Inflammatory macrophage treated with lipopolysaccharide for 1 hour (primary cell): Measurements from ENCODE around the gene BTBD3.

Source experiments
- DNase-seq, 2 donors: peaks; one replicate each; pipeline ENCODE4 v3.0.0-alpha.2; 2020 to 2022

BTBD3 gene

DNA sequence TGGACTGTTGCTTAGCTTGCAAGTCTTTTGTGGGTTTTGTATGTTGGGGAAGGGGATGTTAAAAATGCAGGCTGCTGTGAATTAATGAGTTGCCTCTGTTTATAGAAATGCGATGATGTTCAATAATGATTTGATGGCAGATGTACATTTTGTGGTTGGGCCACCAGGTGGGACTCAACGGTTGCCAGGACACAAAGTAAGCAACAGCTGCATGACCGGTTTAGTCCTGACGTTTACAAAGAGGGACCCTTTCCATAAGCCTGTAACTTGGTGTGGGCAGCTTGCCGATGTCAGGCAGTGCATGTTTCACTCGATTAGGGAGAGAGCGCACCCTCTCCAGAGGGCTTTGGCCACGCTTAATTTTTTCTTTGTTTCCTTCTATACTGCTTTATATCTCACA, 1.3 kb downstream of the BTBD3 start:
- no peak for DNase-seq

DNA sequence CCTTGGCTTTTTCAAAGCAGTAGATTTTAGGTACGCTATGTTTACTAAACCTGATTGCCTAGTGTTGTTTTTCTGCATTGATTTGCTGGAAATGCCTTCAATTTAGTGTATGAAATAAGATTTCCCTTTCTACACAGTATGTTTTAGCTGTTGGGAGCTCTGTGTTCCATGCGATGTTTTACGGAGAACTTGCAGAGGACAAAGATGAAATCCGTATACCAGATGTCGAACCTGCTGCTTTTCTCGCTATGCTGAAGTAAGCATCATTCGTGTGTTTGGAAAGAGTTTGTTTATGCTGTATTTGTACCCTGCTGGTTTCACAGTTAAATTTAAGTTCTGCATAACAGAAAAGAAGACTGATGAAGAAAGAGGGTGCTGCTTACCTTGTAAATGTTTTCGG, 1.9 kb downstream of the BTBD3 start:
- no peak for DNase-seq

- no peak for DNase-seq
Observed at GRCh38 chr20:11920083-11920482, 2.4 kb downstream of the BTBD3 start.

GRCh38 chr20:11921321-11921720, 3.6 kb downstream of the BTBD3 start:
- DNase-seq, result no peak

GRCh38 chr20:11922561-11922960, 4.9 kb downstream of the BTBD3 start:
- DNase-seq, result no peak

GRCh38 chr20:11924923-11925322, 7.2 kb downstream of the BTBD3 start:
- DNase-seq, result no peak

- no peak for DNase-seq
Observed at GRCh38 chr20:11926292-11926998, 8.8 kb downstream of the BTBD3 start.

DNA sequence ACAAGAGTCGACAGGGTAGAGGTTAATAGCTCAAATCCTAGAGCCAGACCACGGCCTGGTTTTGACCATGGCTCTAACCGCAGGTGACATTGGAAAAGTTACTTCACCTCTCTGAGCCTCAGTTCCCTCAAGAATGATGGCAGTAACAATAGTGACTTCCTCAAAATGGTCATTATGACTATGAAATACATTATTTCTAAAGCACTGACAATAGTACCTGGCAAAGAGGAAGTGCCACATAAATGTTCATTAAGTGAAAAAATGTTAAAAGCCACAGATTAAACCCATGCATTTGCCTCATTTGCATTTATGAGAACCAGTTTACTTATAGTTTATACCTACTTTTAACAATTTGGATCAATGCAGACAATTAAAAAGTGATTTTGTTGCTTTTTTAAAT, 12.3 kb downstream of the BTBD3 start:
- no peak for DNase-seq

- DNase-seq, result no peak
Observed at GRCh38 chr20:11935212-11936154, 17.8 kb downstream of the BTBD3 start.

DNA sequence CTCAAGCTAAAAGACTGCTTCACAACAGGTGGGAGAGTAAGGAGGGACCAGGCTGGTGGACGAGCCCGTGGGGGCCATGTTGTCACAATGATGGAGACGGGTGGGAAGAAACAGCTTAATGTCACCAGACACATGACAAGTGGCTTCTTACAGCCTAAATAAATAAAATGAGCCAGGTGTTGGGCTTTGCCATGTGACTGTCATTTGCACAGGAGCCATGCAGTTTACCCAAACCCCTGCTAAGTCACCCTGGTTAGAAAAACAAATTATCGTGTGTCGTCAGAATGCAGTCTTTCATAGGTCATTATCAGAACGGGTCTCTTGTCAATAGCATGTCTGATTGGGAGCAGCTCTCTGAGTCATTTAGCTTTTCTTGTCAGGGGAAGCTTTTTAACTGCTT, 18.5 kb downstream of the BTBD3 start:
- DNase-seq, result no peak

DNA sequence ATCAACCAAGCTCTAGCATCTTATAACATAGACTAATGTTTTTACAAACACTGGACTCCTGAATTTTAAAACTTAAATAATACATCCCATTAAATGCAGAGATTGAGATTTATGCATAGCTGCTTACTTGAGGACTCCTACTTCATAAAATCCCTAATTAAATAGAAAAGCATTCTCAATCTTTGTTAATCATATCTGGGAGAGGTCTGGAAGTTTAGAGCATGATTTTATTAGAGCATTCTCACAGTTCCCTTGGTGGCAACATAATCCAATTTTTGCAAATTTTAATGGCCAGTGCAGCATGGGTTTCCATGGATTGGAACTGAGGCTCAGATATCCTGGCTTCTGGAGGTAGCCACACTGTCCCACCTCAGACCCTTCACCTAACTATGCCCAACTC, 19.5 kb downstream of the BTBD3 start:
- no peak for DNase-seq

GRCh38 chr20:11941593-11942246, 24.0 kb downstream of the BTBD3 start:
- no peak for DNase-seq

GRCh38 chr20:11943778-11944177, 26.1 kb downstream of the BTBD3 start:
- DNase-seq, result no peak

GRCh38 chr20:11948806-11949205, 31.1 kb downstream of the BTBD3 start:
- DNase-seq, result no peak

DNA sequence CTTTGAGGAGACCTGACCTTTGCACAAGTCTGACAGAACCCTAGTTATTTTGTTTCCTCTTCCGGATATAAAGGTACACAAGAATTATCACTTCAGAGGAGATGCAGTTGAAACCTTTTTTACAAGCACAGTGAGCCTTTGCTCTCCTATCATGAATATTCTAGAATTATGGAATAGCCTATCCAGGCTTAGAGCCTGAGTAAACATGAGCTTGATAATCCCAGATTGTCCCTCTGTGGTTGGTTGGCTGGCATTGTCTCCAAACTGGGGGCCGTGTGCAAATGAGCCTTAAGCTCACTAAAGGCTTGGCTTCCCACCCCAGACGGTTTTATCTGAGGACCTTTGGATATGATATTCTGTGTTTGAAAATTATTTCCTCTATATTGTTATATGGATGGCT, 32.0 kb downstream of the BTBD3 start:
- DNase-seq, result no peak

- no peak for DNase-seq
Observed at GRCh38 chr20:11951696-11952095, 34.0 kb downstream of the BTBD3 start.

DNA sequence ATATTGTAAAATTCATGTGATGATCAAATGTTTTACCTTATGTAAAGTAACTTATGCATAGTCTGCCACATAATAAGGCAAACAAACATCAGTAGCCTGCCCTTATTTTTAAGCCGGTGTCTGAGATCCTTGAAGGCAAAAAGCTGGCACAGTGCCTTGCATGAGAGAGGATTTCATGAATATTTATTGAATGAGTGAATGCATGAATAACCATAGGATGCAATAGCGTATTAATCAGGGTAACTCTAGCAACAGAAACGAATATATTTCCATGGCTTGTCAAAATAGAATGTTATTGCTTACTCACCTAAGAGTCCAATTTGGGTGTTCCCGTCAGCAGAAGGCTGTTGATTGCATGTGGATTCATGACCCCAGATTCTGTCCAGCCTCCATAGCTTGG, 34.9 kb downstream of the BTBD3 start:
- DNase-seq, result no peak

- DNase-seq, result no peak
Observed at GRCh38 chr20:11957911-11958310, 40.2 kb downstream of the BTBD3 start.

DNA sequence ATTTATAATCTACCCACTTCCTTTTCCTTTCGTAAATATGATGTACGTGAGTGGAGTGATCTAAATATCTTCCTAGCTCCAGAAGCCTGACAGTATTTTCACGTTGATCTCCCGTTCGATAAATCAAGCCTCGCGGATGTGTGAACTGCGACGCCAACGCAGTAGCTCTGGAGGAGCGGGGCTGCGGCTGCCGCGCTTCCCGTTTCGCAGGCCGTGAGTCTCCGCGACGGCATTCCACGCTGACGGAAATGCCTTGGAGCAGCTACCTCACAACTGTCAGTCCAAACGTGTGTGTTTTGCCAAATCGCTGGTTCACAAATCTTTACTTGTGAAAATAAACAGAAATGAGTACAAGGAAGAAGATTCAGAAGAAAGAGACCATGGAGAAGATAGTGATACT, 41.2 kb downstream of the BTBD3 start:
- DNase-seq, result no peak

DNA sequence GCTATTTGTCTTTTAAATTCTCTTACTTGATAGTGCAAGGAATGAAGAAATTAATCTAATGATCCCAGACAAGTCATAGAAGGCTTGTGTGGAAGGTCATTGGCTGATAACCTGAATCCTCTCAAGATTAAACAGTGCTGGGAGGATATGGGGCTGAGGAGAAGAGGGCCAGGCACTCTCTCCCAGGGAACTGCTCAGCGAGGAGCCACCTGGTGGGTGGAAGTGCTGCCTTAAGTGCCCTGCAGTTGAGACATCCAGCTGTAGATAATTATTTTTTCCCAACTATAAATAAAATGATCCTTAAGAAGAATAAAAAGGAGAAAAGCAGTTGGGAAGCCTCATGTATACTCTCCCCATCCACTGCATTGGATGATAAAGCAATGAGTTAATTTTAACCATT, 47.9 kb downstream of the BTBD3 start:
- no peak for DNase-seq

GRCh38 chr20:11966186-11966585, 48.5 kb downstream of the BTBD3 start:
- DNase-seq, result no peak

DNA sequence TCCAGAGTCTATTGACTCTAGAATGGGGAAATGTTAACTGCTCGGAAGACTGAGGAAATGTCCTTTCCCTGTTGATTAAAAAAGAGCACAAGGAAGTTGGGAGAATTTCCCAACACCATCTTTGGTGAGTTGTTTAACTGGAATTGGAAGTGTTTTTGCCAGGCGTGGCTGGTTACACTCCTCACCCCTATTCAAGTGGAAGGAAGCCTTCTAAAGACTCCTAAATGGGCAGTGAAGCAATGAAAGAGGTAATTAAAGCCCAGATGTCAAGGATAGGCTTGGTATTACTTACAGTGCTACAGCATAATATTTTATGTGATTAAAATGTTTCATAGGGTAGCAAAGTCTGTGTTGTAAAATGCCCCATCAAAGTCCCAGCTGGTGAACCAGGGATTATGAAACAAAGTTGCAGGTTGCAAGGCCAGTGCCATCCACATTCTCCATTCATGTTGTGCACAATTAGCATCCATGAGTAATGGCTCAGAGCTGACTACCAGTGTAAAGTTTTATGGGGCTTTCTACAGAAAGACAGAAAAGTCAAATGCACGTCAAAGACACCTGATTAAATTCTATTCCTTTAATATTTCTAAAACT, 52.6 kb downstream of the BTBD3 start:
- DNase-seq, result no peak

DNA sequence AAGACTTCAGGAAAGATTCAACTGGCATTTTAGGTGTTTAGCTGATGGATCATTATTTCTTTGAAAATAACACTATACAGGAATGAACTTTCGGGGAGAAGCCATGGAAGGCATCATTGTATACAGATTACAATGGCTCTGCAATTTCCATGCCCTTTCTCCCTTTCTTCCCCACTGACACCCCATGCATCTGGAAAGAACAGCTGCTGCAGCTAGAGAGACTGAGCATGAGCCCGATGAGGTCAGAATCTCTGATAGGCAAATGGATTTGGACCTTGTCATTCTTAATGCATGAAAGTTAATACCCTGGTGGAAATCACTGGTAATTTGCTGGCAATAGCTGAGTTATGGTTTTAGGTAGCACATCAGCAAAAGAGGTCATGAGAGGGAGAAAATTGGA, 54.8 kb downstream of the BTBD3 start:
- DNase-seq, result no peak
